A673 (cell line): ENCODE data around the gene CSTF1. TPM values are rescaled to one million over a fixed set of nuclear protein-coding genes. Genes with fewer than 3 reads are reported as not detected.
A peak's percentile ranks its signal among the peaks of the same experiment; 100 is the strongest.
"Not testable (repeated sequence)": the region's sequence is repeated elsewhere in the genome, so short reads cannot be mapped to it uniquely, and the experiment has no call there.

Experiments
- BruUV-seq: library from RNA; stranded (reverse); fragments of 400-500 nt; replicated peaks from 2 replicates; lab custom pipeline; 2021; lab: Mats Ljungman, UMichigan
- CTCF ChIA-PET: fragments of 300-600 bp; sonication (Branson Sonifier 250); formaldehyde crosslinking; loops from one replicate; lab custom pipeline; 2022; ENCODE audit warnings: antibody characterized with exemption; lab: Charles Lee
- POLR2A ChIA-PET: fragments of 300-600 bp; sonication (Branson Sonifier 250); formaldehyde crosslinking; loops from one replicate; lab custom pipeline; 2022; ENCODE audit warnings: antibody characterized with exemption; ENCODE audit not compliant: low non-redundant PET; lab: Charles Lee
- DNase-seq: peaks from one replicate; pipeline ENCODE4 v3.0.0-alpha.2; 2015; ENCODE audit warnings: low spot score
- H3K27ac ChIP-seq: fragments of 200-600 bp; sonication (generic); 2 replicates; pipeline ENCODE4 v1.5.1; 2016; ENCODE audit warnings: mixed run types, low read depth, mild to moderate bottlenecking, mixed read lengths, antibody characterized with exemption, low read length; ENCODE audit not compliant: poor library complexity, severe bottlenecking
- H3K27me3 ChIP-seq: fragments of 200-600 bp; sonication (generic); replicated peaks from 2 replicates; pipeline ENCODE4 v1.6.1; 2017; ENCODE audit warnings: mixed run types, low read depth, mild to moderate bottlenecking, mixed read lengths, antibody characterized with exemption, low read length; ENCODE audit not compliant: insufficient read depth, poor library complexity
- H3K36me3 ChIP-seq: fragments of 200-600 bp; sonication (generic); 2 replicates; pipeline ENCODE4 v1.6.1; 2016; ENCODE audit warnings: mixed run types, mild to moderate bottlenecking, mixed read lengths, antibody characterized with exemption, low read length; ENCODE audit not compliant: insufficient read depth, poor library complexity, severe bottlenecking
- H3K4me1 ChIP-seq: fragments of 200-600 bp; sonication (generic); 2 replicates; pipeline ENCODE4 v1.6.1; 2017; ENCODE audit warnings: mixed run types, mild to moderate bottlenecking, mixed read lengths, antibody characterized with exemption, low read length; ENCODE audit not compliant: insufficient read depth, poor library complexity, severe bottlenecking
- H3K4me3 ChIP-seq: fragments of 200-600 bp; sonication (generic); 2 replicates; pipeline ENCODE4 v1.5.1; 2016; ENCODE audit warnings: low read depth, mixed run types, mild to moderate bottlenecking, mixed read lengths, low read length; ENCODE audit not compliant: poor library complexity, severe bottlenecking
- H3K9me3 ChIP-seq: fragments of 200-600 bp; sonication (generic); 2 replicates; pipeline ENCODE4 v1.6.1; 2016; ENCODE audit warnings: mixed run types, low read depth, mild to moderate bottlenecking, mixed read lengths, antibody characterized with exemption, low read length; ENCODE audit not compliant: poor library complexity, severe bottlenecking
- CTCF ChIP-seq: fragments of 300-800, 200-600 bp; sonication (generic); conservative IDR thresholded peaks from 2 replicates; pipeline ENCODE4 v1.5.1; 2017; ENCODE audit warnings: low read depth, mild to moderate bottlenecking, antibody characterized with exemption, low read length, moderate library complexity, mixed read lengths
- EZH2 ChIP-seq: fragments of 200-600 bp; sonication (generic); IDR thresholded peaks from 2 replicates; pipeline ENCODE4 v1.6.1; 2017; ENCODE audit warnings: borderline replicate concordance, low read depth, mild to moderate bottlenecking, mixed read lengths, antibody characterized with exemption, low read length; ENCODE audit not compliant: poor library complexity, severe bottlenecking
- intact Hi-C: fragments of 100-400 bp; cut with micrococcal nuclease; formaldehyde crosslinking; loops from one replicate; pipeline ENCODE4 v1.10.0; 2022; ENCODE audit not compliant: unreplicated experiment
- total RNA-seq: library from RNA; stranded (reverse); gene quantifications from 2 replicates; pipeline ENCODE4 v1.2.3, GENCODE V29; 2021

The CSTF1 gene
- total RNA-seq, 1 experiment from 2014 or later, result 58.2 TPM

- no peak for TF ChIP-seq CTCF
- TF ChIP-seq EZH2, result no peak
- BruUV-seq, result no TSS peak
- POLR2A ChIA-PET, result no interaction called here
These were observed 2.7 kb downstream of the CSTF1 start for GRCh38 chr20:56395166-56395565.

GRCh38 chr20:56400001-56400640, 7.7 kb downstream of the CSTF1 start:
- POLR2A ChIA-PET, result no interaction called here
- Histone ChIP-seq H3K36me3 (peaks cover 98% of the 10 kb centered on the region), H3K4me1 (no peaks in the 10 kb centered on the region), H3K4me3 (no peak overlapping the region), H3K27ac (no peak overlapping the region), H3K9me3 (no peaks in the 10 kb centered on the region), H3K27me3 (no peaks in the 10 kb centered on the region)
- TF ChIP-seq EZH2 (no peak), CTCF (peak; percentile 86)
- peak; percentile 76 for DNase-seq
- CTCF ChIA-PET, result no interaction called here
- intact Hi-C loops, result no loop called here
- no TSS peak for BruUV-seq

More at GRCh38 chr20:56395166-56395565, 2.7 kb downstream of the CSTF1 start:
- peaks cover 58% of the 10 kb centered on the region for H3K36me3 ChIP-seq
- CTCF ChIA-PET, result interaction anchor here (0.6 kb wide), 1 partner anchor 1519 kb away, joined by 7 read pairs; no protein-coding TSS in a partner anchor
- H3K4me3 ChIP-seq, result no peak overlapping the region
- peaks cover 15% of the 10 kb centered on the region for H3K4me1 ChIP-seq
- H3K27ac ChIP-seq, result no peak overlapping the region
- H3K9me3 ChIP-seq, result no peaks in the 10 kb centered on the region
- H3K27me3 ChIP-seq, result no peaks in the 10 kb centered on the region
- no peak for DNase-seq
- intact Hi-C loops, result no loop called here

- POLR2A ChIA-PET, result no interaction called here
- DNase-seq, result no peak
- Histone ChIP-seq H3K4me3 (no peak overlapping the region), H3K36me3 (peaks cover 93% of the 10 kb centered on the region), H3K9me3 (no peaks in the 10 kb centered on the region), H3K27ac (no peak overlapping the region), H3K4me1 (no peaks in the 10 kb centered on the region), H3K27me3 (no peaks in the 10 kb centered on the region)
- intact Hi-C loops, result no loop called here
- no peak for TF ChIP-seq EZH2
- TF ChIP-seq CTCF, result no peak
- BruUV-seq, result no TSS peak
- CTCF ChIA-PET, result no interaction called here
These were observed 11.0 kb downstream of the CSTF1 start for GRCh38 chr20:56403465-56403864.

GRCh38 chr20:56405356-56405755, 12.9 kb downstream of the CSTF1 start:
- H3K4me1 ChIP-seq, H3K27me3 ChIP-seq, CTCF ChIA-PET, DNase-seq, intact Hi-C loops, H3K27ac ChIP-seq, BruUV-seq, POLR2A ChIA-PET, H3K9me3 ChIP-seq, H3K4me3 ChIP-seq: not testable (repeated sequence)
- peaks cover 74% of the 10 kb centered on the region for H3K36me3 ChIP-seq
